Caco-2 (cell line): Measurements from ENCODE around the gene EPS8L3. TPM values are rescaled to one million over a fixed set of nuclear protein-coding genes. Genes with fewer than 3 reads are reported as not detected.

Source experiments
- BruUV-seq: library from RNA; stranded (reverse); fragments of 400-500 nt; replicated peaks from 2 replicates; lab custom pipeline; 2021; lab: Mats Ljungman, UMichigan
- CTCF ChIA-PET: fragments of 300-600 bp; sonication (Branson Sonifier 250); formaldehyde crosslinking; loops from one replicate; lab custom pipeline; 2022; ENCODE audit warnings: antibody characterized with exemption; lab: Charles Lee
- POLR2A ChIA-PET: fragments of 300-600 bp; sonication (Branson Sonifier 250); formaldehyde crosslinking; loops from one replicate; lab custom pipeline; 2022; ENCODE audit warnings: antibody characterized with exemption; lab: Charles Lee
- DNase-seq, 2 experiments: peaks; one replicate each; pipeline versions ENCODE4 v3.0.0 to v3.0.0-alpha.2; 2020 to 2022
- H3K27me3 ChIP-seq: replicated peaks from 2 replicates; pipeline ENCODE4 v1.6.0; 2011; ENCODE audit warnings: low read length; ENCODE audit not compliant: control insufficient read depth, insufficient read depth
- H3K36me3 ChIP-seq: 2 replicates; pipeline ENCODE4 v1.5.1; 2011; ENCODE audit warnings: low read length; ENCODE audit not compliant: control insufficient read depth, insufficient read depth
- H3K4me1 ChIP-seq: fragments of 250-450 bp; sonication (Bioruptor Pico); 2 replicates; pipeline ENCODE4 v1.5.1; 2020; ENCODE audit warnings: mild to moderate bottlenecking
- H3K4me3 ChIP-seq: 2 replicates; pipeline ENCODE4 v1.5.1; 2011; ENCODE audit warnings: low read depth, mild to moderate bottlenecking, control low read depth, low read length
- H3K9me3 ChIP-seq: fragments of 250-450 bp; sonication (Bioruptor Pico); 2 replicates; pipeline ENCODE4 v1.5.1; 2020; ENCODE audit warnings: mild to moderate bottlenecking, moderate library complexity
- H3K27ac Mint-ChIP-seq: one replicate; pipeline ENCODE4 v1.8.0; 2022; ENCODE audit warnings: mixed read lengths; ENCODE audit not compliant: unreplicated experiment
- H3K27me3 Mint-ChIP-seq: one replicate; pipeline ENCODE4 v1.8.0; 2022; ENCODE audit warnings: mixed read lengths; ENCODE audit not compliant: insufficient read depth, unreplicated experiment
- H3K36me3 Mint-ChIP-seq: one replicate; pipeline ENCODE4 v1.8.0; 2022; ENCODE audit warnings: mild to moderate bottlenecking, mixed read lengths; ENCODE audit not compliant: insufficient read depth, unreplicated experiment
- H3K4me1 Mint-ChIP-seq: one replicate; pipeline ENCODE4 v1.8.0; 2022; ENCODE audit warnings: low read depth, mixed read lengths; ENCODE audit not compliant: unreplicated experiment
- H3K4me3 Mint-ChIP-seq: one replicate; pipeline ENCODE4 v1.8.0; 2022; ENCODE audit warnings: mild to moderate bottlenecking, moderate library complexity, mixed read lengths; ENCODE audit not compliant: unreplicated experiment
- H3K9me3 Mint-ChIP-seq: one replicate; pipeline ENCODE4 v1.8.0; 2022; ENCODE audit warnings: mixed read lengths; ENCODE audit not compliant: unreplicated experiment
- intact Hi-C: fragments of 100-400 bp; cut with micrococcal nuclease; formaldehyde crosslinking; loops from one replicate; pipeline ENCODE4 v1.10.0; 2022; ENCODE audit not compliant: unreplicated experiment
- total RNA-seq: library from RNA; stranded (reverse); gene quantifications from 2 replicates; pipeline ENCODE4 v1.2.3, GENCODE V29; 2022
- TF ChIP-seq, protein P1 (sequence below), 2 experiments: fragments of 200-600 bp in 1 of 2; IDR thresholded peaks; 1 replicate in 1 of 2; 2 replicates in 1 of 2; pipeline versions ENCODE4 v1.5.1 to v1.8.0; 2011 to 2022; ENCODE audit warnings: antibody characterized with exemption in 1 of 2, control low read depth in 1 of 2, inconsistent platforms in 1 of 2, low read depth in 1 of 2, low read length in 1 of 2, mild to moderate bottlenecking in 1 of 2, moderate library complexity in 1 of 2; ENCODE audit not compliant: insufficient read depth in 1 of 2, severe bottlenecking in 1 of 2, unreplicated experiment in 1 of 2

Gene EPS8L3
- total RNA-seq, 1 experiment from 2014 or later: 15.3 TPM

DNA sequence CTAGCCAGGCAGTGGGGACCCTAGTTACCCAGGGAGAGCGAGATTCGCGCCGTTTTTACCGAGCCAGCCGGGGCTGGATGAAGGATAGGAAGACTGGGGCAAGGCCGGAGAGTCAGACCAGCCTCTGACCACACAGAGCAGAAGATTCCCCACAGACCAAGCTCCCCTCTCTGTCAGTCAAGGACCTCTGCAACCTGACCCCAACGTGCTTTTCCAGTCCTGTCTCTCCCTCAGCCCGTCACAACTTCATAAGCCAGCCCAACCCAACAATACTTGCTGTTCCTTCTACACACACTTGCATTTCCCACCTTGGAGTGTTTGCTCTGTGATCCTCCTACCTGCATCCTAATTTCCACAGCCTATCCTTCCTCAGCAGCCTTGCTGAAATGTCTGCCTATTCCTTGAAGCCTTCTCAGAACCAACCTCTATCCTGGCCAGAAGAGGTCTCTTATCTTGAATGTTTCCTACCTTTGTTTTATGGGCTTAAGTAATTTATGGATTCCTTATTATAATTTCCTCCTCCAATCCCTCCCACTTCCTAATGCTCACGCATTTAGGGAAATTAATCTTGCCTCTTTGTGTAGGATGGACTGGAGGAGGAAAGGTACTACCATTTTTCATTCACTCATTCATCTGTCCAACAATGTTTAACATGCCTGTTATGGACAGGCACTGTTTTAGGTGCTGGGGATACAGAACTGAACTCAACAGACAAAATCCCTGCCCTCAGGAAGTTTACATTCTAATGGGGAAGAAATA is 22.9 kb downstream of the EPS8L3 start, which contains the start of gene GSTM3:
Gene GSTM3 (minus strand): TSS at position 424 of the 759 bp plus-strand sequence. CDS start 751 bp downstream, outside the sequence.
- peaks cover 8% of the 10 kb centered on the region for H3K4me1 Mint-ChIP-seq
- peak within 1 kb of the TSS; percentile 66 for H3K27ac Mint-ChIP-seq
- peaks cover 30% of the 10 kb centered on the region for H3K36me3 Mint-ChIP-seq
- Histone ChIP-seq H3K9me3 (no peaks in the 10 kb centered on the region), H3K27me3 (no peaks in the 10 kb centered on the region), H3K4me3 (peak within 1 kb of the TSS; percentile 45), H3K4me1 (no peaks in the 10 kb centered on the region), H3K36me3 (no peaks in the 10 kb centered on the region)
- H3K4me3 Mint-ChIP-seq: peak within 1 kb of the TSS; percentile 77
- intact Hi-C loops: loop anchor here (2.0 kb wide), 1 partner anchor 22 kb away; no protein-coding TSS in a partner anchor
- H3K27me3 Mint-ChIP-seq: no peaks in the 10 kb centered on the region
- no peak for DNase-seq
- no peaks in the 10 kb centered on the region for H3K9me3 Mint-ChIP-seq
- TF ChIP-seq, protein P1, sequence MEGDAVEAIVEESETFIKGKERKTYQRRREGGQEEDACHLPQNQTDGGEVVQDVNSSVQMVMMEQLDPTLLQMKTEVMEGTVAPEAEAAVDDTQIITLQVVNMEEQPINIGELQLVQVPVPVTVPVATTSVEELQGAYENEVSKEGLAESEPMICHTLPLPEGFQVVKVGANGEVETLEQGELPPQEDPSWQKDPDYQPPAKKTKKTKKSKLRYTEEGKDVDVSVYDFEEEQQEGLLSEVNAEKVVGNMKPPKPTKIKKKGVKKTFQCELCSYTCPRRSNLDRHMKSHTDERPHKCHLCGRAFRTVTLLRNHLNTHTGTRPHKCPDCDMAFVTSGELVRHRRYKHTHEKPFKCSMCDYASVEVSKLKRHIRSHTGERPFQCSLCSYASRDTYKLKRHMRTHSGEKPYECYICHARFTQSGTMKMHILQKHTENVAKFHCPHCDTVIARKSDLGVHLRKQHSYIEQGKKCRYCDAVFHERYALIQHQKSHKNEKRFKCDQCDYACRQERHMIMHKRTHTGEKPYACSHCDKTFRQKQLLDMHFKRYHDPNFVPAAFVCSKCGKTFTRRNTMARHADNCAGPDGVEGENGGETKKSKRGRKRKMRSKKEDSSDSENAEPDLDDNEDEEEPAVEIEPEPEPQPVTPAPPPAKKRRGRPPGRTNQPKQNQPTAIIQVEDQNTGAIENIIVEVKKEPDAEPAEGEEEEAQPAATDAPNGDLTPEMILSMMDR (IDR thresholded peaks at IDR 0.05; ENCODE audit: insufficient read depth in 1 of 2, low read depth in 1 of 2, low read length in 1 of 2, severe bottlenecking in 1 of 2, unreplicated experiment in 1 of 2): no peak
- ChIA-PET CTCF (interaction anchor here (1.0 kb wide), 1 partner anchor 23 kb away, joined by 3 read pairs; no protein-coding TSS in a partner anchor), POLR2A (no interaction called here)
- BruUV-seq: no TSS peak

DNA sequence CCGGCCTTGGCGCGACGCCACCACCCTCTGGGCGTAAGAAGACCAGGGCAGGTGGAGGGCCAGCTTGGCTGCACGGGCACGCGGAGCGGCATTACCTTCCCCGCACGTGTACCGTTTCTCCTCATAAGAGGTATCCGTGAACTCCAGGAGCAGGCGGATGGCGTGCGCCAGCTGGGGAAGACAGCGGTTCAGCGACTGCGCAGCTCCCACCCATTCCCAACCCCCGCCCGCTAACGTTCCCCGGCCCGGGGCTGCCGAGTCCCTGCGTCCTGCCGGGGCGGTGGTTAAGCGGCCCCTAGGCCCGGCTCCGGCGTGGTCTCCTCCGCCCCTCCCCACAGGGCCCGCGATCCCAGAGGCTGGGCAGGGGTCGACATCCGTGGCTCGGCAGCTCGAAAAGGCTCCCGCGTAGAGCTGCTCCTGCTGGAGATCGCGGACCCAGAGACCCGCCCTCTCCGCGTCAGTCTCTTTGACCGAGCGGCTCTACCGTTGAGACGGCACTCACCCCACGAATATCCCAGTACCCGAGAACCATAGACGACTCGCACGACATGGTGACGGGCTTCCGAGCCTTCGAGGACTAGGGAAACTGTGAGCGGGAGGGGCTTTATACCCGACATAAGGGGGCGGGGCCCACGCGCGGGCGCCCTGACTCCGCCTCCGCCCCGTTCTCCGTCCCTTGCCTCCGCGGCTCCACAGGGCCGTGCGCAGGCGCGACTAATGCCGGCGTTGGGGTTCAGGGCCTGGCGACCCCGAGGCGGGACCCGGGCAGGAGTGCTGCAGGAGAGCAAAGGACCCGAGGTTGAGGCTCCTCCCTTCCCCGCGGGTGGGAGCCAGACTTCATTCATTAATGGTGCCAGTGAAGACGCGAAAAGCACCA is 23.7 kb downstream of the EPS8L3 start:
- Mint-ChIP-seq H3K36me3 (peaks cover 33% of the 10 kb centered on the region), H3K9me3 (no peaks in the 10 kb centered on the region), H3K27ac (peak overlapping the region; percentile 66), H3K4me1 (peaks cover 8% of the 10 kb centered on the region), H3K4me3 (peak overlapping the region; percentile 77), H3K27me3 (no peaks in the 10 kb centered on the region)
- TF ChIP-seq, protein P1 (IDR thresholded peaks at IDR 0.05; ENCODE audit: insufficient read depth in 1 of 2, low read depth in 1 of 2, low read length in 1 of 2, severe bottlenecking in 1 of 2, unreplicated experiment in 1 of 2): no peak
- no TSS peak for BruUV-seq
- intact Hi-C loops: loop anchor here (2.0 kb wide), 1 partner anchor 21 kb away; no protein-coding TSS in a partner anchor
- no peaks in the 10 kb centered on the region for H3K4me1 ChIP-seq
- DNase-seq: peak; percentile 58 to 60
- peak overlapping the region; percentile 45 for H3K4me3 ChIP-seq
- no peaks in the 10 kb centered on the region for H3K9me3 ChIP-seq
- CTCF ChIA-PET: interaction anchor here (1.0 kb wide), 1 partner anchor 22 kb away, joined by 3 read pairs; no protein-coding TSS in a partner anchor
- H3K27me3 ChIP-seq: no peaks in the 10 kb centered on the region
- POLR2A ChIA-PET: no interaction called here
- no peaks in the 10 kb centered on the region for H3K36me3 ChIP-seq
